ENCODE results near the gene TAF3. TPM values are rescaled to one million over a fixed set of nuclear protein-coding genes. Genes with fewer than 3 reads are reported as not detected.

The TAF3 gene
- total and polyA plus RNA-seq, 5 donors from 2014 or later = 6.8 to 20.8 (median 8.8) TPM

- ATAC-seq (ENCODE audit: low read depth in 2 of 2) = no peak
- H3K27me3 Mint-ChIP-seq = peaks cover 62% of the 10 kb centered on the region
- H3K4me1 ChIP-seq (ENCODE audit: control insufficient read depth, insufficient read depth, low read length, poor library complexity, severe bottlenecking) = peaks cover 72% of the 10 kb centered on the region
- H3K4me3 ChIP-seq (ENCODE audit: low read depth, low read length) = no peak overlapping the region
- peaks cover 3% of the 10 kb centered on the region for H3K36me3 Mint-ChIP-seq
- H3K9me3 Mint-ChIP-seq = peaks cover 0 to 3% (median 1%) of the 10 kb centered on the region in 7 donors
- H3K9me3 ChIP-seq (ENCODE audit: control insufficient read depth in 2 of 2, low read length in 2 of 2) = no peaks in the 10 kb centered on the region
- H3K27me3 ChIP-seq (ENCODE audit: control insufficient read depth, insufficient read depth, low read length) = peaks cover 16% of the 10 kb centered on the region
- H3K27ac ChIP-seq (ENCODE audit: insufficient read depth, low read length, poor library complexity, severe bottlenecking) = peak overlapping the region; percentile 23
- peak overlapping the region; percentile 58 to 82 (median 80) for H3K4me3 Mint-ChIP-seq
- H3K4me1 Mint-ChIP-seq = peaks cover 5 to 50% (median 28%) of the 10 kb centered on the region in 4 donors
- no peak overlapping the region for H3K27ac Mint-ChIP-seq
- no peaks in the 10 kb centered on the region for H3K36me3 ChIP-seq (ENCODE audit: control insufficient read depth, insufficient read depth, low read length)
- DNase-seq = no peak
These were observed 233.0 kb downstream of the TAF3 start for GRCh38 chr10:8051109-8051821.

GRCh38 chr10:8051851-8052257, 233.5 kb downstream of the TAF3 start:
- Histone ChIP-seq H3K9me3 (ENCODE audit: control insufficient read depth in 2 of 2, low read length in 2 of 2) (no peaks in the 10 kb centered on the region), H3K27me3 (ENCODE audit: control insufficient read depth, insufficient read depth, low read length) (peaks cover 11% of the 10 kb centered on the region), H3K36me3 (ENCODE audit: control insufficient read depth, insufficient read depth, low read length) (no peaks in the 10 kb centered on the region), H3K27ac (ENCODE audit: insufficient read depth, low read length, poor library complexity, severe bottlenecking) (peak overlapping the region; percentile 41), H3K4me1 (ENCODE audit: control insufficient read depth, insufficient read depth, low read length, poor library complexity, severe bottlenecking) (peaks cover 68% of the 10 kb centered on the region), H3K4me3 (ENCODE audit: low read depth, low read length) (peak overlapping the region; percentile 32)
- peaks cover 3% of the 10 kb centered on the region for H3K36me3 Mint-ChIP-seq
- DNase-seq (no peak), ATAC-seq (ENCODE audit: low read depth in 2 of 2) (no peak)
- peaks cover 60% of the 10 kb centered on the region for H3K27me3 Mint-ChIP-seq
- H3K9me3 Mint-ChIP-seq = peaks cover 0 to 3% (median 1%) of the 10 kb centered on the region in 7 donors
- H3K4me3 Mint-ChIP-seq = peak overlapping the region; percentile 91 to 97 (median 95)
- peak overlapping the region; percentile 47 to 93 (median 89) for H3K27ac Mint-ChIP-seq
- peaks cover 5 to 44% (median 26%) of the 10 kb centered on the region in 4 donors for H3K4me1 Mint-ChIP-seq

- H3K27me3 ChIP-seq (ENCODE audit: control insufficient read depth, insufficient read depth, low read length) = peaks cover 5% of the 10 kb centered on the region
- peak overlapping the region; percentile 49 for H3K4me3 ChIP-seq (ENCODE audit: low read depth, low read length)
- Mint-ChIP-seq H3K4me3 (peak overlapping the region; percentile 91 to 99 (median 96)), H3K4me1 (peaks cover 5 to 42% (median 22%) of the 10 kb centered on the region in 4 donors), H3K27ac (peak overlapping the region; percentile 47 to 93 (median 89)), H3K9me3 (peaks cover 0 to 4% (median 1%) of the 10 kb centered on the region in 7 donors), H3K27me3 (peaks cover 59% of the 10 kb centered on the region), H3K36me3 (peaks cover 3% of the 10 kb centered on the region)
- DNase-seq = peak in 1 of 3 donors; percentile 67
- H3K27ac ChIP-seq (ENCODE audit: insufficient read depth, low read length, poor library complexity, severe bottlenecking) = peak overlapping the region; percentile 90
- ATAC-seq (ENCODE audit: low read depth in 2 of 2) = no peak
- H3K4me1 ChIP-seq (ENCODE audit: control insufficient read depth, insufficient read depth, low read length, poor library complexity, severe bottlenecking) = peaks cover 66% of the 10 kb centered on the region
- no peaks in the 10 kb centered on the region for H3K36me3 ChIP-seq (ENCODE audit: control insufficient read depth, insufficient read depth, low read length)
- H3K9me3 ChIP-seq (ENCODE audit: control insufficient read depth in 2 of 2, low read length in 2 of 2) = no peaks in the 10 kb centered on the region
These were observed 234.1 kb downstream of the TAF3 start for GRCh38 chr10:8052341-8052955.

GRCh38 chr10:8052956-8053445, 234.7 kb downstream of the TAF3 start:
- Histone ChIP-seq H3K27me3 (ENCODE audit: control insufficient read depth, insufficient read depth, low read length) (peaks cover 3% of the 10 kb centered on the region), H3K4me1 (ENCODE audit: control insufficient read depth, insufficient read depth, low read length, poor library complexity, severe bottlenecking) (peaks cover 66% of the 10 kb centered on the region), H3K4me3 (ENCODE audit: low read depth, low read length) (peak overlapping the region; percentile 49), H3K27ac (ENCODE audit: insufficient read depth, low read length, poor library complexity, severe bottlenecking) (peak overlapping the region; percentile 90), H3K36me3 (ENCODE audit: control insufficient read depth, insufficient read depth, low read length) (no peaks in the 10 kb centered on the region), H3K9me3 (ENCODE audit: control insufficient read depth in 2 of 2, low read length in 2 of 2) (no peaks in the 10 kb centered on the region)
- Mint-ChIP-seq H3K4me3 (peak overlapping the region; percentile 91 to 99 (median 96)), H3K9me3 (peaks cover 0 to 4% (median 1%) of the 10 kb centered on the region in 7 donors), H3K27ac (peak overlapping the region; percentile 47 to 93 (median 76)), H3K4me1 (peaks cover 5 to 42% (median 18%) of the 10 kb centered on the region in 4 donors), H3K27me3 (peaks cover 53% of the 10 kb centered on the region), H3K36me3 (peaks cover 3% of the 10 kb centered on the region)
- DNase-seq = no peak
- no peak for ATAC-seq (ENCODE audit: low read depth in 2 of 2)

GRCh38 chr10:8053446-8054243, 235.3 kb downstream of the TAF3 start:
- Histone ChIP-seq H3K36me3 (ENCODE audit: control insufficient read depth, insufficient read depth, low read length) (peaks cover 2% of the 10 kb centered on the region), H3K4me1 (ENCODE audit: control insufficient read depth, insufficient read depth, low read length, poor library complexity, severe bottlenecking) (peaks cover 66% of the 10 kb centered on the region), H3K27ac (ENCODE audit: insufficient read depth, low read length, poor library complexity, severe bottlenecking) (peak overlapping the region; percentile 90), H3K27me3 (ENCODE audit: control insufficient read depth, insufficient read depth, low read length) (peaks cover 2% of the 10 kb centered on the region), H3K9me3 (ENCODE audit: control insufficient read depth in 2 of 2, low read length in 2 of 2) (no peaks in the 10 kb centered on the region), H3K4me3 (ENCODE audit: low read depth, low read length) (peak overlapping the region; percentile 94)
- peaks cover 5 to 42% (median 17%) of the 10 kb centered on the region in 4 donors for H3K4me1 Mint-ChIP-seq
- H3K27me3 Mint-ChIP-seq = peaks cover 47% of the 10 kb centered on the region
- H3K4me3 Mint-ChIP-seq = peak overlapping the region; percentile 91 to 99 (median 96)
- peak overlapping the region; percentile 91 to 97 (median 92) for H3K27ac Mint-ChIP-seq
- peak; percentile 86 to 93 (median 89) for DNase-seq
- ATAC-seq (ENCODE audit: low read depth in 2 of 2) = peak; percentile 70
- H3K9me3 Mint-ChIP-seq = peaks cover 0 to 4% (median 1%) of the 10 kb centered on the region in 7 donors
- peaks cover 3% of the 10 kb centered on the region for H3K36me3 Mint-ChIP-seq

- Histone ChIP-seq H3K4me3 (ENCODE audit: low read depth, low read length) (peak overlapping the region; percentile 94), H3K36me3 (ENCODE audit: control insufficient read depth, insufficient read depth, low read length) (peaks cover 8% of the 10 kb centered on the region), H3K27ac (ENCODE audit: insufficient read depth, low read length, poor library complexity, severe bottlenecking) (peak overlapping the region; percentile 90), H3K9me3 (ENCODE audit: control insufficient read depth in 2 of 2, low read length in 2 of 2) (no peaks in the 10 kb centered on the region), H3K27me3 (ENCODE audit: control insufficient read depth, insufficient read depth, low read length) (peaks cover under 1% of the 10 kb centered on the region), H3K4me1 (ENCODE audit: control insufficient read depth, insufficient read depth, low read length, poor library complexity, severe bottlenecking) (peaks cover 66% of the 10 kb centered on the region)
- Mint-ChIP-seq H3K27ac (peak overlapping the region; percentile 91 to 97 (median 92)), H3K9me3 (peaks cover 0 to 3% (median 1%) of the 10 kb centered on the region in 7 donors), H3K36me3 (peaks cover 7% of the 10 kb centered on the region), H3K4me1 (peaks cover 5 to 42% (median 22%) of the 10 kb centered on the region in 4 donors), H3K27me3 (peaks cover 42% of the 10 kb centered on the region), H3K4me3 (peak overlapping the region; percentile 91 to 99 (median 96))
- DNase-seq = no peak
- ATAC-seq (ENCODE audit: low read depth in 2 of 2) = peak in 1 of 2 donors; percentile 0
These were observed 235.9 kb downstream of the TAF3 start for GRCh38 chr10:8054244-8054493.
